ENCODE results near the gene PRSS36. TPM values are rescaled to one million over a fixed set of nuclear protein-coding genes. Genes with fewer than 3 reads are reported as not detected.

The PRSS36 gene
- total RNA-seq, 1 donor from 2014 or later, result not detected

GRCh38 chr16:31094424-31095120 lies 55.3 kb downstream of the PRSS36 start, which contains the start of gene VKORC1:
Gene VKORC1 (minus strand): TSS chr16:31094797. CDS start chr16:31094729, 68 bp downstream.
- peak; percentile 98 for DNase-seq

GRCh38 chr16:31094088-31094423 lies 55.8 kb downstream of the PRSS36 start:
- DNase-seq, result no peak

DNA sequence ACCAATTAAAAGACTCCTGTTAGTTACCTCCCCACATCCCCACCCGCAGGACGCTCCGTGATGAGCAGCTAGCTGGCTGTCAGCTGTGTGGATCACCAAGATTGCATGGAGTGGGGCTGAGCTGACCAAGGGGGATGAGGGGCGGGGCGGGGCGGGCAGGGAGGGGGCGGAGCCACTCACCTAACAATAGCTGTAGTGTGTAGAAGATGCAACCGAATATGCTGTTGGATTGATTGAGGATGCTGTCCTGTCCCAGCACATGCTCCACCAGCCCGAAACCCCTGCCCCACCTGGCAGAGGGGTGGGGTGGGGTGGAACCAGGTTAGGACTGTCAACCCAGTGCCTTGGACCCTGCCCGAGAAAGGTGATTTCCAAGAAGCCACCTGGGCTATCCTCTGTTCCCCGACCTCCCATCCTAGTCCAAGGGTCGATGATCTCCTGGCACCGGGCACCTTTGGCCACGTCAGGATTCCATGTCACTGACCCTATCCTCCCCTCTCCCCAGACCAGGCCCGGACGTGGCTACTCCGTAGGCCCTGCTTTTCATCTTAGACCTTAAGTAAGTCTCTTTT lies 56.6 kb downstream of the PRSS36 start:
- DNase-seq, result no peak

- DNase-seq, result no peak
Measured at GRCh38 chr16:31092330-31092729, 57.5 kb downstream of the PRSS36 start.

- DNase-seq, result no peak
Measured at GRCh38 chr16:31090540-31090939, 59.3 kb downstream of the PRSS36 start.

GRCh38 chr16:31089199-31089598 lies 60.7 kb downstream of the PRSS36 start:
- DNase-seq, result no peak

Other genes with a start within 250 kb of the PRSS36 start
- 21.8 and 26.7 TPM in 2 replicates for gene FBXL19, start 226.5 kb downstream of the PRSS36 start, total RNA-seq
- 40.2 and 42.4 TPM in 2 replicates for gene ORAI3, start 201.0 kb downstream of the PRSS36 start, total RNA-seq
- 2.6 and 5.3 TPM in 2 replicates for gene SETD1A, start 192.3 kb downstream of the PRSS36 start, total RNA-seq
- 21.0 and 26.4 TPM in 2 replicates for gene HSD3B7, start 164.9 kb downstream of the PRSS36 start, total RNA-seq
- gene STX1B, start 139.4 kb downstream of the PRSS36 start, total RNA-seq, result 0.51 and 0.70 TPM in 2 replicates
- gene STX4, start 116.5 kb downstream of the PRSS36 start, total RNA-seq, result 22.9 and 26.2 TPM in 2 replicates
- 7.3 and 9.0 TPM in 2 replicates for gene ZNF668, start 75.8 kb downstream of the PRSS36 start, total RNA-seq
- gene ZNF646, start 75.6 kb downstream of the PRSS36 start, total RNA-seq, result 16.0 and 17.4 TPM in 2 replicates
- gene PRSS53, start 61.1 kb downstream of the PRSS36 start, total RNA-seq, result 0.88 and 2.0 TPM in 2 replicates
- 67.6 and 109 TPM in 2 replicates for gene VKORC1, start 55.3 kb downstream of the PRSS36 start, total RNA-seq
- 18.4 and 36.2 TPM in 2 replicates for gene BCKDK, start 41.7 kb downstream of the PRSS36 start, total RNA-seq
- gene KAT8, start 32.4 kb downstream of the PRSS36 start, total RNA-seq, result 38.3 and 45.6 TPM in 2 replicates
- not detected in 2 replicates for gene PRSS8, start 14.3 kb downstream of the PRSS36 start, total RNA-seq
- 68.2 and 71.3 TPM in 2 replicates for gene FUS, start 30.1 kb upstream of the PRSS36 start, total RNA-seq
- gene PYCARD, start 52.7 kb upstream of the PRSS36 start, total RNA-seq, result 74.5 and 101 TPM in 2 replicates
- not detected in 2 replicates for gene TRIM72, start 64.1 kb upstream of the PRSS36 start, total RNA-seq
- gene PYDC1, start 67.1 kb upstream of the PRSS36 start, total RNA-seq, result not detected in 2 replicates
- gene ITGAM, start 109.9 kb upstream of the PRSS36 start, total RNA-seq, result 0.34 TPM in 1 of 2 replicates, not detected in the other
- 0.14 and 0.34 TPM in 2 replicates for gene ITGAX, start 205.1 kb upstream of the PRSS36 start, total RNA-seq
- not detected in 2 replicates for gene ITGAD, start 243.3 kb upstream of the PRSS36 start, total RNA-seq

Measured in dermis blood vessel endothelial cell (primary cell).